GM21528 (cell line): ENCODE data around the gene ZFAND5.

ENCODE experiments used
- ATAC-seq: cut with Tn5 transposase; IDR thresholded peaks from one replicate; pipeline ENCODE4 v1.9.1; 2021; ENCODE audit warnings: mild to moderate bottlenecking, moderate library complexity; ENCODE audit not compliant: unreplicated experiment, low FRiP score

The ZFAND5 gene, protein sequence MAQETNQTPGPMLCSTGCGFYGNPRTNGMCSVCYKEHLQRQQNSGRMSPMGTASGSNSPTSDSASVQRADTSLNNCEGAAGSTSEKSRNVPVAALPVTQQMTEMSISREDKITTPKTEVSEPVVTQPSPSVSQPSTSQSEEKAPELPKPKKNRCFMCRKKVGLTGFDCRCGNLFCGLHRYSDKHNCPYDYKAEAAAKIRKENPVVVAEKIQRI

DNA sequence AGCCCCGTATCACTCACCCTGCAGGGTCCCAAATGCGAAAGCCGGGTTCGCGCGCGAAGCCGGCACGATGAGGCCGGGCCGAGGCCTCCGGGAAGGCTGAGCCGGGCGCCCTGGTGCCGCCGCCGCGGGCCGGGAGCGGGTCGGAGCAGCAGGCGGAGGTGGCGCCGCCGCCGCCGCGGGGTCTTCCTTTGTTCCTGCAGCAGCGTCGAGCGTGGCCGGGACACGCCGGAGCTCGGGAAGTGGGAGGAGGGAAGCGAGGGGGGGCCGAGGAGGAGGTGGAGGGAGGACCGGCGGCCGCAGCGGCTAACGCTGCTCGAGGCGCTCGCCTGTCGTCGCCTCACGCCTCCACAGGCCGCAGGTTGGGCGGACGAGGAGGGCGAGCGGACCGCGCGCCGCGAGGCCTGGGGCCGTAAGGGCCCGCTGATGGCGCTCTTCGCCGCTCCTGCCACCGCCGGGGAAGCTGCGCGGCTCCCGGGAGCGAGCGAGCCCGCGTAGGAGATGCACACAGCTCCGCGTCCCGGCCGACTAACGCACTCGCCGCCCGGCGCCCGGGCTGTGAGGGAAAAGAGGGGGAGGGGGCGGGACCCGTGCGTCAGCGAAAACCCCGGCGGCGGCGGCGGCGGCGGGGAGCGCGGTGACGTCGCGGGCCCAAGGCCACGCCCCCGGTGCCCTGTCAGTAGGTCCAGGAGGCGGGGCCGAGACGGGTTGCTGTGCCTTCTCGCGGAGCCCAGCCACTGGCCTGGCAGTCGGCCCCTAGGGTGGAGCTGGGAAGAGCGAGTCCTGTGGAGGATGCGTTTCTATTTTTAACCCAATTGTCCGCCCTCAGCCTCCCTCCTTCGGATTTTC lies at the start of gene ZFAND5:
ZFAND5 (minus strand) TSS at position 530 of the 846 bp plus-strand sequence. CDS start 4,430 bp downstream, outside the sequence.
- ATAC-seq, result peak; percentile 85

GRCh38 chr9:72412483-72413040 lies 47.6 kb upstream of the ZFAND5 start:
- ATAC-seq, result no peak

GRCh38 chr9:72410214-72410613 lies 45.2 kb upstream of the ZFAND5 start:
- no peak for ATAC-seq

DNA sequence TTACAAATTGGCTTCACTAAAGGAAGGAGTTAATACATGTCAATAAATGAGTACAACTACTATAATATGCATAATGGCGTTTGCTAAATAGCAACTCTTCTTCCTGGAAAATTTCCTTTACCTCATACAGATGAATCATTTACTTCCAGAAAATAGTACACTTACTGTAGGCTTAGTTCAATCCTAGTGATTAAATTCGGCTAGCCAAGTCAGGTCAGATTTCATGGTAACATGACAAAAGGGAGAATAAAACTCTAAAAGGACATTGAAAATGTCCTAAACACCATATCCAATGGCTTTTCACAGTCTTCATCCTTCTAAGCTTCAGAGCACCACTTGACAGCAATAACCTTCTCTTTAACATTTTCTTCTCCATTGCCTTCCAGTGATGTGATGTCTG lies 42.1 kb upstream of the ZFAND5 start:
- no peak for ATAC-seq

GRCh38 chr9:72402744-72403143 lies 37.7 kb upstream of the ZFAND5 start:
- ATAC-seq, result no peak

- ATAC-seq, result no peak
Observed at GRCh38 chr9:72401396-72401795, 36.4 kb upstream of the ZFAND5 start.

GRCh38 chr9:72400866-72401265 lies 35.9 kb upstream of the ZFAND5 start:
- no peak for ATAC-seq

DNA sequence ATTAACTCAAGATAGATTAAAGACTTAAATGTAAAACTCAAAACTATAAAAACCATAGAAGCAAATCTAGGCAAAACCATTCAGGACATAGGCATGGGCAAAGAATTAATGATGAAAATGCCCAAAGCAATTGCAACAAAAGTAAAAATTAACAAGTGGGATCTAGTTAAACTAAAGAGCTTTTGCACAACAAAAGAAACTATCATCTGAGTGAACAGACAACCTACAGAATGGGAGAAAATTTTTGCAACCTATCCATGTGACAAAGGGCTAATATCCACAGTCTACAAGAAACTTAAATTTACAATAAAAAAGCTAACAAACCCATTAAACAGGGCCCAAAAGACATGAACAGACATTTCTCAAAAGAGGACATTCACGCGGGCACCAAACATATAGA lies 34.4 kb upstream of the ZFAND5 start:
- ATAC-seq, result no peak

DNA sequence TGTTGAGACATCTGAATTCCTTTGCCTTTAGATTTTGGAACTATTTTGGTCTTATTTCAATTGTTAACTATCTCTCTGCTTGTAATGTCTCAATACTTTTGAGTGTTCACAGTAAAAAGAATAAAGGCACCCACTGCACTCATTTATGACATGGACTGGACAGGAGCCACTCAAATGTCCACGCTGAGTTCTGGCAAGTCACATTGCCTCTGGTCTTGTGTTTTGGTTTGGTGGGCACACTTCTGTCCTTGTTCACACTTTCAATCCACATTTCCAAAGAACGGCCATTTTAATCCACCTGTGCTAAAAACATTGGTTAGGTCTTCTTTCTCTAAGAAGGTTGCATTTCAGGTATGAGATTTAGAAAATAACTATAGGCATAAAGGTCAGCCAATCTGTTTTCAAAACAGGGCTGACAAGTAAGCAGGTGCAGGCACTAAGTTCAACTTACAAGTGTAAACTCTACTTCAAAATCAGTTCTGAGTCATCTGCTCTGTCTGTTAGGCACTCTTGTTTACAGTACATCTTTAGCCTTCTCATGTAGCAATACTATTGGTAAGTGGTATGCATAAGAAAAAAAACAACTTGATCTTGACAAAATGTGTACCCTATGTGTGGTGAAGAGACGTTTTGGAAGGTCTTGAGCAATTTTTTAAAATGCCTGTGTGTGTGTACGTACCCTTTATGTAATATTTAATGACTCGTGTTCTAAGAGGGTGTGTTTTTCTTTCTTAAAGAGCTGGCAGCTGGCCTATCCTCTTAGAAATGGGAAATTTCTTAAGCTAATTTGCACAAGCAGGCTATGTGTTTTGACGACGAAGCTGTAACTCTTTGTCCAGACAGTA lies 31.5 kb upstream of the ZFAND5 start:
- ATAC-seq, result no peak

DNA sequence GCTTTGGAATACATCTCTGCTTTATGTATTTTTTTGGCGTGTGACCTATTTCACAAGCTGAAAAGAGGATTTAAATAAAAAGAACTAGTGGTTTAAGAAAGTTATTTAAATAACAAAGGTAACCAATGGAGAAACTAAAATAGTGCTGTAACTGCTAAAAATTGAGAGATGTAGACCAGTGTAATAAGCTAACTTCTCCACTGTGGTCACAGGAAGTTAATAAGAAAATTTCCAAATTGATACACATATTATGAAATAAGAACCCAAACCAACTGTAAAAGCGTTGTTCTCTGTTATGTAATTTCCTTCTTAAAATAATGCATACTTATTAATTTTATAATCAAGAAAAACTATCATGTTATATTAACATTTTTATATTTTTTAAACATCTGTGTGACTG lies 29.1 kb upstream of the ZFAND5 start:
- no peak for ATAC-seq

GRCh38 chr9:72390907-72391306 lies 25.9 kb upstream of the ZFAND5 start:
- no peak for ATAC-seq

GRCh38 chr9:72386186-72386585 lies 21.2 kb upstream of the ZFAND5 start:
- ATAC-seq, result no peak

- ATAC-seq, result no peak
Observed at GRCh38 chr9:72384710-72385485, 19.9 kb upstream of the ZFAND5 start.

- no peak for ATAC-seq
Observed at GRCh38 chr9:72383978-72384709, 19.1 kb upstream of the ZFAND5 start.

DNA sequence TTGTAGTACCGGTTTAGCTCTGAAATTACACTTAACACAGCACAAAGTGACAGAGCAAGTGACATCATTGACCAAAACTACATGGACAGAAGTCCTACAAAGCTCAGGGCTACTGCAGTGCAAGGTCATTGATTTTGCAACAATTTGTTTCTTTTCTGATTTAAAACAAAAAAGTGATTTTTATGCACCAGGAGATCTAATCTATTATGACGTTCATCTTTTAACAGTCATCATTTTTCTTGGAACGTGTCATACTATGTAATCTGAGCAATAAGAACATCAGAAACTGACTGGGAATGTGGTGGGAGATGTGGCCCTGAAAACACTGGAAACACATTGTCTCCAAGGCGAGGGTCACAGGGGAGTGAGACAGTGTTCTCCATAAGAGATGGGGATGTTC lies 17.4 kb upstream of the ZFAND5 start:
- ATAC-seq, result no peak

DNA sequence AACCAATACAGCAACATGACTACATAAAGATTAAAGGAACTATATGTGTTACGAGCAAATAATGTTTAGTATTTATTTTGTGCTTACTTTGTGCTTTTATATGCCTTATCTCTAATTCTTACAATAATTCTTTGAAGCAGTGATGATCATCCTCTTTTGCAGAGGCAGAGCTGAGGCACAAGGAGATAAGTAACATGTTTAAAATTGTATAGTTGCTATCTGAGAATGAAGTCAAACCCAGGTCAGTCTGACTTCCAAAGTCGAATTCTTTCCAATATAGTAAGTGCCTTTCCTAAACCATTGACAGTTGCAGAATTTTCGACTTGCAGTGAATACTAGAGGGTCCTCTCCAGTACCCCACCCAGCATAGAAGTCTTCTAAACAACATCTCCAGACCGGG lies 12.0 kb upstream of the ZFAND5 start:
- no peak for ATAC-seq

DNA sequence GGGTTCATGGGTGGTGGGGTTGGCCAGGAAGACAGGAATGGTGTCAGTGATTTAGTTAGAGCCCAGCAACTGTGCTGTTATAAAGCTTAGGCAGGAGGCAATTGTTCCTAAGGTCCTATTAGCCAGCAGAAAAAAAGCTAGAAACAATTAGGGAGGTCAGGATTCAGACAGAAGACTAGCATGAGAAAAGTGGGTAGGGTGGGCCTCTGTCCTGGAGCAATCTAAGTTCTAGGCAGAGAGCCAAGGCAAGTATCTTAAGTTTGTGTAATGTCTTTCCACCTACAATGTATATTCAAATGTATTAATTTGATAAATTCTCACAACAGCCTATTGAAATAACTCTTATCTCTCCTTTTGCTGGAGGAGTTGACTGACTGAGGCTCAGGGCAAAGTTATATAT lies 6.1 kb upstream of the ZFAND5 start:
- ATAC-seq, result no peak

DNA sequence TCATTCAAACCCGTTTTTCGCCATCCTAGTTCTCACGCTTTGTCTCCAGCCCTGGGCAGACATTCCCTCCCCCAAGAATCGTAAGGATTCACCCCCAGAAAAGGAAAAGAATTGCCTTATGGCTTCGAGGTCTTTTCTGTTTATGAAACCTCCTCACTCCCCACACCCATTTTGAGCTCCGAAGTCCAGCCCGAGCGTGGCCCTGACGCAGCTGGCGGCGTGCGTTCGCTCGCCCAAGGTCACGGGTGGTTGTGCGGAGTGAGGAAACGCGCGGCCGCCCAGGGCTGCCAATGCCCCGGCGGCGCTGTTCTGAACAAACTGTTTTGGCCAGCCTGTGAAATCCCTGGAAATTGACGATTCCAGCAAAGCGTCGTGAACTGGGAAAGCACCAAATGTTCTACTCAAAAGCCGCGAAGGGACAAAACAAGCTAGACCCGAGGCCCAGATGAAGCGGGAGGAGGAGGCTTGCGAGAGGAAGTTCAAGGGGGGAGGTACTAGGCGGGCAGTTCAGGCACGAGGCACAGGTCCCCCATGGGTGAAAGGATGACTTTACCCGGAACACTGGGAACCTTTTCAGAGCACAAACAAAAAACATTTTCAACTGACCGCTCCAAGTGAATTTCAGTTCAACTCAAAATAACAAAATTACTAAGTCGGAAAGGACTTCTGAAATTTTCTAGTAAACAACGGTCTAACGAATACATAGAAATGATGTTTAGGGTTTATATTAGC lies 683 bp upstream of the ZFAND5 start:
- peak; percentile 46 for ATAC-seq
